ENCODE measurements around the gene WFDC10B. TPM values are rescaled to one million over a fixed set of nuclear protein-coding genes. Genes with fewer than 3 reads are reported as not detected.

Gene WFDC10B
- polyA plus RNA-seq, 3 donors = not detected

GRCh38 chr20:45751721-45752120 lies 46.9 kb upstream of the WFDC10B start:
- H3K4me3 Mint-ChIP-seq = no peak overlapping the region
- H3K27me3 Mint-ChIP-seq (ENCODE audit: low read depth in 3 of 3) = peaks cover 6 to 30% (median 6%) of the 10 kb centered on the region in 3 donors
- WGBS (ENCODE audit: insufficient coverage) = no CpG with 5 or more reads among the region's 1 CpG
- Histone ChIP-seq H4K20me1 (ENCODE audit: insufficient read depth, low read length) (no peaks in the 10 kb centered on the region), H3K27me3 (ENCODE audit: control insufficient read depth in 2 of 2, insufficient read depth in 2 of 2, low read length in 2 of 2) (peaks cover 2% of the 10 kb centered on the region in 2 donors), H3K79me2 (ENCODE audit: insufficient read depth, low read length) (no peaks in the 10 kb centered on the region), H3K27ac (ENCODE audit: low read depth in 1 of 2, low read length in 2 of 2) (no peak overlapping the region), H3K36me3 (replicated peaks in 1 of 2; ENCODE audit: control insufficient read depth in 1 of 2, insufficient read depth in 2 of 2, low read length in 2 of 2) (no peaks in the 10 kb centered on the region), H3K4me2 (replicated peaks; ENCODE audit: extremely low read depth, low read length, poor library complexity, severe bottlenecking) (no peak overlapping the region), H3K4me1 (ENCODE audit: control insufficient read depth in 1 of 2, insufficient read depth in 2 of 2, low read length in 2 of 2) (no peaks in the 10 kb centered on the region), H3K9ac (ENCODE audit: insufficient read depth, low read length, poor library complexity, severe bottlenecking) (no peak overlapping the region), H3K4me3 (replicated peaks in 1 of 3; ENCODE audit: low read depth in 2 of 3, low read length in 3 of 3) (no peak overlapping the region), H3K9me3 (replicated peaks in 1 of 2; ENCODE audit: control insufficient read depth in 1 of 2, insufficient read depth in 1 of 2, low read length in 2 of 2) (peaks cover 0 to 3% of the 10 kb centered on the region in 2 donors), H2AFZ (ENCODE audit: insufficient read depth, low read depth, low read length, poor library complexity, severe bottlenecking) (no peak overlapping the region)
- H3K36me3 Mint-ChIP-seq = no peaks in the 10 kb centered on the region
- no peak for DNase-seq
- no peak overlapping the region for H3K27ac Mint-ChIP-seq
- no peaks in the 10 kb centered on the region for H3K4me1 Mint-ChIP-seq
- intact Hi-C loops (cut with micrococcal nuclease) = no loop called here
- TF ChIP-seq CTCF (IDR thresholded peaks at IDR 0.05) = no peak
- H3K9me3 Mint-ChIP-seq = peaks cover 0 to 6% (median 4%) of the 10 kb centered on the region in 7 donors

- Histone ChIP-seq H3K79me2 (ENCODE audit: insufficient read depth, low read length) (no peaks in the 10 kb centered on the region), H2AFZ (ENCODE audit: insufficient read depth, low read depth, low read length, poor library complexity, severe bottlenecking) (no peak overlapping the region), H3K4me3 (replicated peaks in 1 of 3; ENCODE audit: low read depth in 2 of 3, low read length in 3 of 3) (no peak overlapping the region), H3K27ac (ENCODE audit: low read depth in 1 of 2, low read length in 2 of 2) (no peak overlapping the region), H4K20me1 (ENCODE audit: insufficient read depth, low read length) (no peaks in the 10 kb centered on the region), H3K27me3 (ENCODE audit: control insufficient read depth in 2 of 2, insufficient read depth in 2 of 2, low read length in 2 of 2) (peaks cover 0 to 2% of the 10 kb centered on the region in 2 donors), H3K4me1 (ENCODE audit: control insufficient read depth in 1 of 2, insufficient read depth in 2 of 2, low read length in 2 of 2) (no peaks in the 10 kb centered on the region), H3K4me2 (replicated peaks; ENCODE audit: extremely low read depth, low read length, poor library complexity, severe bottlenecking) (no peak overlapping the region), H3K9ac (ENCODE audit: insufficient read depth, low read length, poor library complexity, severe bottlenecking) (no peak overlapping the region), H3K9me3 (replicated peaks in 1 of 2; ENCODE audit: control insufficient read depth in 1 of 2, insufficient read depth in 1 of 2, low read length in 2 of 2) (no peaks in the 10 kb centered on the region), H3K36me3 (replicated peaks in 1 of 2; ENCODE audit: control insufficient read depth in 1 of 2, insufficient read depth in 2 of 2, low read length in 2 of 2) (no peaks in the 10 kb centered on the region)
- no peak for DNase-seq
- Mint-ChIP-seq H3K4me3 (no peak overlapping the region), H3K27ac (peak overlapping the region in 1 of 7 donors; percentile 15), H3K27me3 (ENCODE audit: low read depth in 3 of 3) (peaks cover 11 to 29% (median 13%) of the 10 kb centered on the region in 3 donors), H3K4me1 (no peaks in the 10 kb centered on the region), H3K9me3 (peaks cover 0 to 3% (median 0%) of the 10 kb centered on the region in 7 donors), H3K36me3 (no peaks in the 10 kb centered on the region)
- intact Hi-C loops (cut with micrococcal nuclease) = no loop called here
- no peak for TF ChIP-seq CTCF (IDR thresholded peaks at IDR 0.05)
Measured at GRCh38 chr20:45745015-45745414, 40.2 kb upstream of the WFDC10B start.

Measured in CD14-positive monocyte (primary cell).